ENCODE results near the gene TTC19. TPM values are rescaled to one million over a fixed set of nuclear protein-coding genes. Genes with fewer than 3 reads are reported as not detected.
"Not testable (repeated sequence)": the region's sequence is repeated elsewhere in the genome, so short reads cannot be mapped to it uniquely, and the experiment has no call there.

The TTC19 gene
- total RNA-seq, 1 donor from 2014 or later, result 78.3 TPM

DNA sequence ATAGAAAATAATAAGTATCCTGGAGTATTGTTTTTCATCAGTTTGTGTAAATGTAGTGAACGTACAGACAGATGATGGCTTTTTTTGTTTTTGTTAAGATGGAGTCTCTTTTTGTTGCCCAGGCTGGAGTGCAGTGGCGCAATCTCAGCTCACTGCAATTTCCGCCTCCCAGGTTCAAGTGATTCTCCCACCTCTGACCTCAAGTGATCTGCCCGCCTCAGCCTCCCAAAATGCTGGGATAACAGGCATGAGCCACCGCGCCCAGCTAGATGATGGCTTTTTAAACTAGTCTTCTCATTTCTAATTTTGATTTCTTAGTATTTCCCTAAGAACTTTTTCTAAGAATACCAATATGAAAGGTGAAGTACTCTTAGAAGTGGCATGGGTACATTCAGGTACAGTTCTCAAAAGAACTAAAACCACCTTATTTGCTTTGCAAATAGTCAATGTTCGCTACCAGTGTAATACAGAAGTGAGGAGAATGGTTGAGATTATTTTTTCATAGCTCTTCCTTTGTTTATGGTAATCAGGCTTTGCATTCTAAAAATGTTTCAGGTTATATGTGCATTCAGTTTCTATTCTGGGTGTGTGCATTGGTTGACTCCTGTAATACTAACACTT lies 34.2 kb downstream of the TTC19 start:
- no peak for DNase-seq

DNA sequence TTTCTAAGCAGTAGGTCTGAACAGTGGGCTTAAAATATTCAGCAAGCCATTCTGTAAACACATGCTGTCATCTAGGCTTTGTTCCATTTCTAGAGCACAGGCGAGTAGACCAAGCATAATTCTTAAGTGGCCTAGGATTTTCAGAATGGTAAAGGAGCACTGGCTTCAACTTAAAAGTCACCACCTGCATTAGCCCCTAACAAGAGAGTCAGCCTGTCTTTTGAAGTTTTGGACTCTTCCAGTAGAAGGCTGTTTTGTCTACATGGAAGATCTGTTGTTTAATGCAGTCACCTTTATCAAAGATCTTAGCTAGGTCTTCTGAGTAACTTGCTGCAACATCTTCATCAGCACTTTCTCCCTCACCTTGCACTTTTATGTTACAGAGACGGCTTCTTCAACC lies 36.6 kb downstream of the TTC19 start:
- DNase-seq, result no peak

DNA sequence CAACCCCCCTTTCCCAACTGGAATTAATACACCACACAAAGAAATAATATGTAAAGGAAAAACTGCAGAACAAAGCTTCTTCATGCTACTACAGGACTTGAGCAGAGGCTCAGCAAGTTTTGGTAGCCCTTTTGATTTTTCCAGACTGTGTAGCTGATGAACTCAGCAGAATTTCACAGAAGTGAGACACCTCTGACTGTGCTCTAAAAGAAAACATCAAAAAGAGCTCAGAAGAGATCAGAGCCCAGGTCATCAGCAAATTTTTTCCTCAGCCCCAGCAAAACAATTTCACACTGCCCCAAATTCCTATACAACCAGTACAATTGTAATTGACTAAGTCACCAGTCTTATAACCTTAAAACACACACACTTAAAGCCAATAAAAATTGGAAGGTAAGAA lies 38.0 kb downstream of the TTC19 start:
- no peak for DNase-seq

DNA sequence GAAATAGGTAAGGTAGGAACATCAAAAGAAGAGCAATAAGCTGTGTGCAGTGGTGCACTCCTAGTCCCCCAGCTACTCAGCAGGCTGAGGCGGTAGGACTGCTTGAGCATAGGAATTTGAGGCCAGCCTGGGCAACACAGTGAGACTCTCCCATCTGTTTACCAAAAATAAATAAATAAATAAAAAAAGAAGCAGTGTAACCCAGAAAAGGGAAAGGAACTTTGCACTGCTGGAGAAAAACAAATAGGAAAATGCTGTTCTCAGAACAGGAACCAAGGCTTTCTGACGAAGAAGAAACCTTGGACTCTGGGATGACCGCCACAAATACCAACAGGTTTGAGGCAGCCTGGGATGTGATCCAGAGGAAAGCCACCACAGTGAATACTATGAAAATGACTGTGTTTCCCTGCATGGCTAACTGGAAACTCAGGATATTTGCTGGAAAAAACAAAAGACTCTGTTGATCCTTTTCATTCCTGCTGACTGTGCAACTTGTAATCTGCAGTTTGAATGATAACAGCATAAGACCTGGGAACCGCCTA lies 41.2 kb downstream of the TTC19 start:
- no peak for DNase-seq

DNA sequence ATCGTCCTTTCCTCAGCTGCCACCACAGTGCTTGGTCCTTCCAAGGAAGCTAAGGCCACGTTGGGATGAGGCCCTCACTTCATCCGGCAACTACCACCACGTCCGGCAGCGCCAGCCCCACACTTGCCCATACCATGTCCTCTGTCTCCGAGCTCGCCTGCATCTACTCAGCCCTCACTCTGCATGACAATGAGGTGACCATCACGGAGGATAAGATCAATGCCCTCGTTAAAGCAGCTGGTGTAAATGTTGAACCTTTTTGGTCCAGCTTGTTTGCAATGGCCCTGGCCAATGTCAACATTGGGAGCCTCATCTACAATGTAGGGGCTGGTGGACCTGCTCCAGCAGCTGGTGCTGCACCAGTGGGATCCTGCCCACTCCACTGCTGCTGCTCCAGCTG lies 44.9 kb downstream of the TTC19 start:
- no peak for DNase-seq

DNA sequence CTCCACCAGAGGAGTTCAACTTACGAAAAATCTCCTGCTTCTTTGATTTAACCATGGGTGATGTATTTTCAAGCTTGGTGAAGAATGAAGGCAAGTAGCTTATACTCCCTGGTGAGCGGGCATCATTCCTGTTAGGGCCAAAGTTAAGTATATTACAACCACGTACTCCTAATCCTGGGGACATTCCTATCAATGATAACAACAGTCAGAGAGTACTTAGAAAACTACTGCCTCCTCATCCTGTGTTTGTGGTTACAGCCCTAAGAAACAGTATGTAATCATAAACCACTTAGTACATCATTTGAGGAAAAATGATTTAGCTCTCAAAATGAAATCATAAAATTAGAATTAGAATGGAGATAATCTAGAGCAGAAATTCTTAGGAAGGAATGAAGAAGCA lies 47.3 kb downstream of the TTC19 start:
- DNase-seq, result no peak

DNA sequence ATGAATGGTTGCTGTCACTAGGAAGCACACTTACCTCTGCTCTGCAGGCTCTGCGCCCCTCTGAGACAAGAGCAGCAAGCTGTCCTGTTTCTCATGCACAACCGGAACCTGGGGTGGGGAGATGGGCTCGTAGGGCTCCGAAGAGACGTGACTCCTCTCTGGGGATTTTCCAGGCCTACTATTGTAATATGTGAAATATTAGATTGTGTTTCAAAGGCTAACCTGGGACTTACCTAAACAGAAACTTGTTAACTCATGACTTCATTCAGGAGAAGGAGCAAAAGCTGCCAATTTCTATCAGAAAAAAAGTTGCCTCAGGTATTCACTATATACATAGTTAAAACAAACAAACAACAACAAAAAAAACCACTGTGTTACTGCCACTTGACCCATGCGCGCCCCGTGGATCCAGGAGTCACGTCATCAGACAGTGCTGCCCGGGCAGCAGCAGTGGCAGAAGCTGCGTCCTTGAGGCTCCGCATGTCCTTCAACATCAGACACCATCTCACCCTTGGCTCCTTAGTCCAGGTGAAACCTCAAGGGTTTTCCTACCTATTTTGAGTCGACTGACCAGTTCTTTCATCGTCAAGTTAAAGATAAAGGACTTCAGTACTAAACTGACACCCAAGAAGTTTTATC lies 49.3 kb downstream of the TTC19 start:
- no peak for DNase-seq

DNA sequence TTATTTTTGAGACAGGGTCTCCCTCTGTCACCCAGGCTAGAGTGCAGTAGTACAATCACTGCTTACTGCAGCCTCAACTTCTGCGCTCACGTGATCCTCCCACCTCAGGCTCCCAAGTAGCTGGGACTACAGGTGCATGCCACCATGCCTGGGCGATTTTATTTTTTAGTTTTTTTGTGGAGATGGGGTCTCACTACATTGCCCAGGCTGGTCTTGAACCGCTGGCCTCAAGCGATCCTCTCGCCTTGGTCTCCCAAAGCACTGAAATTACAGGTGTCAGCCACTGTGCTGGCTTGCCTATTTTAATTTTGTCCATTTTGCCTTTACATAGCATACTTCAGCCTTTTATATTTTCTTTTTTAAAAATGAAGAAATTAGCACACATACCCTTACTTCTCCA lies 51.2 kb downstream of the TTC19 start:
- no peak for DNase-seq

DNA sequence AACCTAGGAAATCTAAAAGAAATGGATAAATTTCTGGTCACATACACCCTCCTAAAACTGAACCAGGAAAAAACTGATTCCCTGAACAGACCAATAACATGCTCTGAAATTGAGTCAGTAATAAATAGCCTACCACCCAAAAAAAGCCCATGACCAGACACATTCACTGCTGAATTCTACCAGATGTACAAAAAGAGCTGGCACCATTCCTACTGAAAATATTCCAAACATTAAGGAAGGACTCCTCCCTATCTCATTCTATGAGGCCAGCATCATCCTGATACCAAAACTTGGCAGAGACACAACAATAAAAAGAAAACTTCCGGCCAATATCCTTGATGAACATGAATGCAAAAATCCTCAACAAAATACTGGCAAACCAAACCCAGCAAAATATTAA lies 52.9 kb downstream of the TTC19 start:
- DNase-seq, result no peak

DNA sequence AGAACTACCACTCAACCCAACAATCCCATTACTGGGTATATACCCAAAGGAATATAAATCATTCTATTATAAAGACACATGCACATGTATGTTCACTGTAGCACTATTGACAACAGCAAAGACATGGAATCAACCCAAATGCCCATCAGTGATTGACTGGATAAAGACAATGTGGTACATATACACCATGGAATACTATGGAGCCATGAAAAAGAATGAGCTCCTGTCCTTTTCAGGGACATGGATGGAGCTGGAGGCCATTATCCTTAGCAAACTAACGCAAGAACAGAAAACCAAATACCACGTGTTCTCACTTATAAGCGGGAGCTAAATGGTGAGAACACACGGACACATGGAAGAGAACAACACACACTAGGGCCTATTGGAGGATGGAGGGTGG lies 55.5 kb downstream of the TTC19 start:
- not testable (repeated sequence) for DNase-seq

DNA sequence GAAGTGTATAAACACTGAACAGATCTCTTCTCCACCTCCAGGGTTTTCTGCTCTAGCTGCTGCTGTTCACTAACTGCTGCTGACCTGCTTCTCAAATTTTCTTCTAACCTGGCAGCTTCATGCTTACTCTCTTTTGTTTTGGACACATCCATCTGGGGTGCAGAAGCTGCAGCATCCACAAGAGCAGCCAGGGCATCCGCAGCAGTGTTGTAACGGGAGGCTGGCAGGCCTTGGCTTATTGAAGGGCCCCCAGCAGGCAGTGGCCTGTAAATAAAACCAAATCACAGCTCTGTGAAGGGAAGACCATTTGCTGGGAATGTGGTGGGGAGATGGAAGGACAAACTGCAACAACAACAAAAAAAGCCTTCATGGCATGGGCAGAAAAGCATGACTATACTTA lies 62.0 kb downstream of the TTC19 start:
- no peak for DNase-seq

DNA sequence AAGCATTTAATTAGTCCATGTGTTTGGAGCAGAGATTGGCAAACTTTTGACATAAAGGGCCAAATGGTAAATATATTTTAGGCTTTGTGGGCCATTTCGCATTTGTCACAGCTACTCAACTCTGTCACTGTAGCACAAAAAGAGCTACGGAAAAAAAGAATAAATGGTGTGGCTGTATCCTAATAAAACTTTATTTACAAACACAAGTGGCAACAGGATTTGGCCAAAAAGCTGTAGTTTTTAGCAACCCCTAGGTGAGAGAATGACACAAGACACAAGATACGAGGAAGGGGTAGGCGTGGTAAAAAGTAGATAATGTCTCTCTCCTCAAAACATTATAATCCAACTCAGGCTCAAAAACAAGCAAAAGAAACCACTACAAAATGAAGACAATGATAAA lies 66.5 kb downstream of the TTC19 start:
- no peak for DNase-seq

DNA sequence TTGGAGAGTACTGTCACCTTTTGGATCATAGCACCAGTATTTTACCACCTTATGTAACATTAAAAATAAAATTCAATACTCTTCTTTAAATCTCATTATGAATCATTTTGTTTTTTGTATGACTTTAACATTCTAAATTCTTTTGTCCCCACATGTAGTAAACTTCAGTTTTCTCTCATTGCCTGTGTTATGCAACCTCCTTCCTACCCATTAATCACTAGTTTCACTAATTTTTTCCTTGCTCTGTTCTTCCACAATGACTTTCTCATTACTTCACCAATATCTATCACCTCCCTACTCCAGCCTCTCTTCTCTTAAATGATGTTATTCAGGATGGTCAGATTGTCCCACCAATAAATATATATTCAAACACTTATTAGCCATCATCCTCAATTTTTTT lies 68.7 kb downstream of the TTC19 start:
- DNase-seq, result no peak

DNA sequence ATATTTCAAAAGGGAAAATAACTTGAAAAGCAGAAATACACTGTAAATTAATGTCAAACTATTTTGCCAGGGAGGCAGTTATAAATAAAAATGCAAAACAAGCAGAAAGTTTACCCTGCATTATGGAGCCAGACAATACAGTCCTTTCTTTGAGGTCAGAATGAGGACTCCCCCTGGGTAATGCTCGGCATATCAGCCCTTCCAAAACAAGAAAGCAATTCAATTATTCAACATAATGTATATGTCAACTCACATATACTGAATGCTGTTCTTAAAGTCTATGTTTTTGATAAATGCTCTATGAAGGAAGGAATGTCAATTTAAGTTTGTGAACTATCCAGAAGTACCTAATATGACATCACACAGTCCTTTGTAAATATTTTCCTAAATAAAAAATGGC lies 72.4 kb downstream of the TTC19 start:
- no peak for DNase-seq

DNA sequence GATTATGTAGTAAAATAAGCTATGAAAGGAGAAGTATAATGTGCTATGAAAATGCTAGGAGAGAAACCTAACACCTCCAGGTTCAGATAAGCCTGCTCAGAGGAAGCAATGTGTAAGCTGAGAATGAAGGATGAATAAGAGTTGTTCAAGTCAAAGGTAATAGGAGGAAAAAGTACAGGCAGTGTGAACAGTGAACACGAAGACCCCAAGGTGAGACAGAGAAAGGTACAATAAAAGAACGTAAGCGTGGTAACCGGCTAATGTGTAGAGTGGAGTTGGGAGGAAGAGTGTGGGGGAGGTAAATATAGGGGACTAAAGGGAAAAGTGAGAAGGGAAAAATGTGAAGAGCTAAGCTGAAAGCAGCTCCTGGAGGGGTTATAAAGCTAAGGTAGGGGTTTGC lies 74.2 kb downstream of the TTC19 start:
- no peak for DNase-seq

DNA sequence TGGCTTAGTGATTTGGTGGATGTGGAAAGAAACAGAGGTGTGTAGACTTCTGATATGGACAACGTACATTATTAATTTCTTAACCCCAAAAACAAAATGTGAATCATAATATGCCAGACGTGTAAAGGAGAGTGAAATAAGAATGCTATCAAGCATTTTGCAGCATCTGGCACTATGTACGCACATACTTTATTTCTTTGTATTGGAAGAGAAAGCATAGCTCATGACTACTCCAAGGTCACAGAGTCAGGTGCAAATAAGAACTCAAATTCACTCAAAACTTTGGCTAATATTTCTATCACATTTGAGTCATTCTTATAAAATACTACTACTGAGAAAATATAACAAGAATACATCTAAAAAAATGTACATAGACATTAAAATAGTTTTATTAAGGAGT lies 74.8 kb downstream of the TTC19 start:
- DNase-seq, result no peak

DNA sequence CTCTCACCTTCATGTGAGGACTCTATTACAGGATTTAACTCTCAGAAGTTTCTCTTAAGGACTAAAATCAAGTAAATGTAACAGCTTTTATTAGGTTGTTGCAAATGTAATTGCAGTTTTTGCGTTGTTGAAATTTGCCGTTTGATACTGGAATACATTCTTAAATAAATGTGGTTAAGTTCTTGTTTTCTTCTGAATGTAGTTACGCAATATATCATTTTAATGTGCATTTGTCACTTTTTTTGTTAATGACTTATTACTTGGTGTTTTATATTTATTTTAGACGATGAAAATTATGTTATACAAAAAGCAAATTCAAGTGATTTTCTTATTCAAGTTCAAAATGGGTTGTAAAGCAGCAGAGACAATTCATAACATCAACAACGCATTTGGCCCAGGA lies 76.3 kb downstream of the TTC19 start:
- DNase-seq, result no peak

Other genes with a start within 250 kb of the TTC19 start
- gene ADORA2B, start 54.7 kb upstream of the TTC19 start, total RNA-seq, result 7.2 TPM
- gene ZSWIM7, start 120 bp upstream of the TTC19 start, total RNA-seq, result 41.6 TPM
- gene NCOR1, start 215.7 kb downstream of the TTC19 start, total RNA-seq, result 128 TPM
- gene PIGL, start 217.4 kb downstream of the TTC19 start, total RNA-seq, result 38.4 TPM